Esophagus squamous epithelium (tissue), 5 donors: ENCODE results near the gene RAD52. TPM values are rescaled to one million over a fixed set of nuclear protein-coding genes. Genes with fewer than 3 reads are reported as not detected.

Experiments
- DNase-seq: peaks from one replicate; lab custom pipeline; 2025; lab: John Stamatoyannopoulos, UW
- H3K27ac ChIP-seq, 4 donors: fragments of 200-600 bp; sonication (generic); one replicate each; pipeline ENCODE4 v1.5.1; 2016 to 2019; ENCODE audit warnings: mild to moderate bottlenecking in 1 of 4
- H3K27me3 ChIP-seq, 4 donors: fragments of 200-600 bp; sonication (generic); 1 replicate in 3 of 4; 2 replicates in 1 of 4; pipeline versions ENCODE4 v1.5.1 to v1.6.0; 2017 to 2021; ENCODE audit warnings: antibody characterized with exemption in 1 of 4
- H3K36me3 ChIP-seq, 3 donors: fragments of 200-600 bp; sonication (generic); one replicate each; pipeline ENCODE4 v1.5.1; 2016 to 2019
- H3K4me1 ChIP-seq, 3 donors: fragments of 200-600 bp; sonication (generic); one replicate each; pipeline ENCODE4 v1.5.1; 2017 to 2019
- H3K4me3 ChIP-seq, 4 donors: fragments of 200-600 bp; sonication (generic); 1 replicate in 3 of 4; 2 replicates in 1 of 4; pipeline ENCODE4 v1.5.1; 2016 to 2019; ENCODE audit warnings: mild to moderate bottlenecking in 2 of 4, moderate library complexity in 1 of 4
- H3K9me3 ChIP-seq, 3 donors: fragments of 200-600 bp; sonication (generic); one replicate each; pipeline ENCODE4 v1.5.1; 2016 to 2019
- POLR2A ChIP-seq, 4 donors: fragments of 450-650 bp; IDR thresholded peaks; one replicate each; pipeline ENCODE4 v1.6.1; 2017; ENCODE audit warnings: antibody characterized with exemption in 4 of 4, mild to moderate bottlenecking in 4 of 4, moderate library complexity in 3 of 4
- WGBS, 2 donors: methylation state at CpG; one replicate each; pipeline ENCODE4 v1.1.5; 2018; 5-methylcytosine and 5-hydroxymethylcytosine counted together
- intact Hi-C: fragments of 100-400 bp; cut with DNase I; formaldehyde crosslinking; loops from one replicate; pipeline ENCODE4 v1.15.0; 2022
- total RNA-seq, 4 donors: library from RNA; depleted of rRNA; stranded (reverse); fragments of >200 nt; gene quantifications; one replicate each; pipeline ENCODE4 v1.1.0, GENCODE V29; 2016
- TF ChIP-seq, protein P1 (sequence below), 6 experiments: fragments of 450-650 bp in 4 of 6; fragments of 200-600 bp in 2 of 6; sonication (generic) in 2 of 6; IDR thresholded peaks; one replicate each; pipeline ENCODE4 v1.5.1; 2016 to 2019; ENCODE audit warnings: antibody characterized with exemption in 6 of 6, mild to moderate bottlenecking in 4 of 6, moderate library complexity in 4 of 6
- donor health status: DM: yes; HTN: yes; CAD: no.

RAD52 gene
- total RNA-seq, 4 donors from 2014 or later = 6.2 to 8.0 (median 7.5) TPM

DNA sequence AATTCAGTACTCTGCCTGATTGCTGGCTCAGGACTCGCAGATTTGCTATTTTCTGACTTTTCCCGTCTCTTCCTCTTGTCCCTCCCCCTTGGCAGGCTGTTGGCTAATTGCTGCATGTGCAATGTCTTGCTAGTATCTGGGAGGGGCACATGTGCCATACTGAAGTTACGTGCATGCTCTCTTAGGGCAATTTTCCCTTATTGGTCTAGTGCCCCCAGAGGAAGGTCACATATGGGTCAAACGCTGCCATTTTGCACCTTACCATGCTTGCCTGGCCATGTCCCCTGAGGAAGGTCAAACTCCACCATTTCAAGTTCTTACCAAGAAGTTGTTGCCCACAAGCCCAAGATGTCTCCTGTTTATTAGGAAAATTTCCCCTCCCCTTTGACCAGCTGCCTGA is 27.7 kb upstream of the RAD52 start:
- 89 to 99% methylated on average over 4 of the region's 4 CpGs for WGBS, 2 donors
- TF ChIP-seq, protein P1, sequence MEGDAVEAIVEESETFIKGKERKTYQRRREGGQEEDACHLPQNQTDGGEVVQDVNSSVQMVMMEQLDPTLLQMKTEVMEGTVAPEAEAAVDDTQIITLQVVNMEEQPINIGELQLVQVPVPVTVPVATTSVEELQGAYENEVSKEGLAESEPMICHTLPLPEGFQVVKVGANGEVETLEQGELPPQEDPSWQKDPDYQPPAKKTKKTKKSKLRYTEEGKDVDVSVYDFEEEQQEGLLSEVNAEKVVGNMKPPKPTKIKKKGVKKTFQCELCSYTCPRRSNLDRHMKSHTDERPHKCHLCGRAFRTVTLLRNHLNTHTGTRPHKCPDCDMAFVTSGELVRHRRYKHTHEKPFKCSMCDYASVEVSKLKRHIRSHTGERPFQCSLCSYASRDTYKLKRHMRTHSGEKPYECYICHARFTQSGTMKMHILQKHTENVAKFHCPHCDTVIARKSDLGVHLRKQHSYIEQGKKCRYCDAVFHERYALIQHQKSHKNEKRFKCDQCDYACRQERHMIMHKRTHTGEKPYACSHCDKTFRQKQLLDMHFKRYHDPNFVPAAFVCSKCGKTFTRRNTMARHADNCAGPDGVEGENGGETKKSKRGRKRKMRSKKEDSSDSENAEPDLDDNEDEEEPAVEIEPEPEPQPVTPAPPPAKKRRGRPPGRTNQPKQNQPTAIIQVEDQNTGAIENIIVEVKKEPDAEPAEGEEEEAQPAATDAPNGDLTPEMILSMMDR (IDR thresholded peaks at IDR 0.05) = no peak
- no peak for TF ChIP-seq POLR2A (IDR thresholded peaks at IDR 0.05)
- peaks cover 0 to 5% (median 0%) of the 10 kb centered on the region in 3 donors for H3K36me3 ChIP-seq
- H3K4me1 ChIP-seq = no peaks in the 10 kb centered on the region
- H3K4me3 ChIP-seq = no peak overlapping the region
- H3K9me3 ChIP-seq = no peaks in the 10 kb centered on the region
- intact Hi-C loops = no loop called here
- no peak for DNase-seq
- no peak overlapping the region for H3K27ac ChIP-seq
- H3K27me3 ChIP-seq = no peaks in the 10 kb centered on the region

DNA sequence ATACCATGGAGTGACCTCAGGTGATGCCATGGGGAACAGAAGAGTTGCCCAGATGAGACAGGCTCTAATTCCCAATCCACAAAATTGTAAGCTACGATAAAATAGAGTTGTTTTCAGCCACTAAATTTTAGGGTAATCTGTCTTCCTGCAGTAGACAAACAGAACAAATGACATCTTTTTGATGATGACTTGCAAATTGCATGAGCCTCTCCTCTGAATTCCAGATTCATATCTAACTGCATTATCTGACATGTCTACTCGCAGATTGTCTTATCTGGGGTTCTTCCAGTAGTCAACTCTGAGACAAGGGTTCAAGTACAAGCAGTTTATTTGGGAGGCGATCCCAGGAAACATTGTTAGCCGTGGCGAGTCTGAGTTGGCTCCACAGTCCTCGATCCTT is 27.1 kb upstream of the RAD52 start:
- Histone ChIP-seq H3K36me3 (peaks cover 0 to 5% (median 0%) of the 10 kb centered on the region in 3 donors), H3K4me3 (no peak overlapping the region), H3K4me1 (no peaks in the 10 kb centered on the region), H3K27me3 (no peaks in the 10 kb centered on the region), H3K27ac (no peak overlapping the region), H3K9me3 (no peaks in the 10 kb centered on the region)
- 85 to 88% methylated on average over 6 of the region's 6 CpGs for WGBS, 2 donors
- intact Hi-C loops = no loop called here
- DNase-seq = no peak
- TF ChIP-seq, protein P1 (IDR thresholded peaks at IDR 0.05) = no peak
- no peak for TF ChIP-seq POLR2A (IDR thresholded peaks at IDR 0.05)

DNA sequence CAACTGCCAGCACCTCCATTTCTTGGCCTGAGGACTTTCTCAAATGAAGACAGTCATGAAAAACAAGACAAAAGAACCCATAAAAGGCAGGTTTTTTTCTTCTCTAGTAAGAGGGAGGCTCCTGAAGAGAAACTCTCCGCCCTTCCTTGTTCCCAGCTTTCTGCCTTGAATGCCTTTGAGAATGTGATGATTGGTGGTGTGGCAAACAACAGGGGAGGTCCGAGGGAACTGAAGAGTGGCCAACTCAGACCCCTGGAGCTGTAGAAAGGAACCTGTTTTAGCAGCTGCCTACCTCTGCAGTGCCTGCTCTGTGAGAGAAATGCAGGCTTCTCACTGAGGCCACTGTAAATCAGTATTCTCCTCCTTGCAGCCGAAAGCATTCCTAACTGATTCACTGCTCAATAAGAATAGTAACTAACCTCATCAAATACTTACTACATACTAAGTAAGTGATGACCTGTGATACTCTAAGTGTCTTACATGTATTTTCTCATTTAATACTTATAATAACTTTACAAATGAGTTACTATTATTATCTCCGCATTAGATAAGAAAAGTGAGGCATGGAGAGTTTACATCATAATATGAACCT is 24.9 kb upstream of the RAD52 start:
- Histone ChIP-seq H3K4me3 (no peak overlapping the region), H3K27me3 (no peaks in the 10 kb centered on the region), H3K36me3 (peaks cover 0 to 5% (median 0%) of the 10 kb centered on the region in 3 donors), H3K27ac (no peak overlapping the region), H3K9me3 (no peaks in the 10 kb centered on the region), H3K4me1 (no peaks in the 10 kb centered on the region)
- no peak for DNase-seq
- intact Hi-C loops = no loop called here
- 87 to 96% methylated on average over 4 of the region's 4 CpGs for WGBS, 2 donors
- no peak for TF ChIP-seq POLR2A (IDR thresholded peaks at IDR 0.05)
- TF ChIP-seq, protein P1 (IDR thresholded peaks at IDR 0.05) = no peak

DNA sequence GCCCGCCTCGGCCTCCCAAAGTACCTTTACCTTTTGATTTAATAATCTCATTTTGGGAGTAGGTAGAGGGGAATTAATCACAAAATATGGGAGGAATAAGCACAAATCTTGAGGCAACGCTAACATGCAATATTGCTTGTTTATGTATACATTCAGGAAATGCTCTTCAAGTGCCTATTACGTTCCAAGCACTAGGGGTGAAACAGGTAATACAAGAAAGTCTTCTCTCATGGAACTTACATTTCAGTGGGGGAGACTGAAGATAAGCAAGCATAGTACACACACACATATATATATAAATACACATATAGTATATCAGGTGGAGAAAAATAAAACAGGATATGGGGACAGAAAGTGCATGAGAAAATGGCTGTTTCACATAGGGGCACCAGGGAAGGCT is 22.5 kb upstream of the RAD52 start:
- WGBS, 2 donors = 88 to 95% methylated on average over 2 to 4 of the region's 4 CpGs
- intact Hi-C loops = no loop called here

DNA sequence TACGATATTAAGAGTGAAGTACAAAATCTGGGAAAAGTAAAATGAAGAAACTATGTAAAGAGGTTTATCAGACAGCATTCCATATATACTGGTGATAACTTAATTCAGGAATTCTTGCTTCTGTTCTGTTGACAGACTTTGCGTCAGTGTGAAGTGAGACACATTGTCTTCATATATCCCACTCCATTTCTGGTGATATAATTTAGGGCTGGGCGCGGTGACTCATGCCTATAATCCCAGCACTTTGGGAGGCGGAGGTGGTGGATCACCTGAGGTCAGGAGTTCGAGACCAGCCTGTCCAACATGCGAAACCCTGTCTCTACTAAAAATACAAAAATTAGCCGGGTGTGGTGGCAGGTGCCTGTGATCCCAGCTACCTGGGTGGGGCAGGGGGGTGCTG is 20.3 kb upstream of the RAD52 start:
- TF ChIP-seq, protein P1 (IDR thresholded peaks at IDR 0.05) = no peak
- TF ChIP-seq POLR2A (IDR thresholded peaks at IDR 0.05) = no peak
- H3K27ac ChIP-seq = no peak overlapping the region
- no peaks in the 10 kb centered on the region for H3K36me3 ChIP-seq
- no peaks in the 10 kb centered on the region for H3K27me3 ChIP-seq
- DNase-seq = no peak
- H3K9me3 ChIP-seq = no peaks in the 10 kb centered on the region
- WGBS, 2 donors = 55 to 60% methylated on average over 7 to 8 of the region's 8 CpGs
- intact Hi-C loops = no loop called here
- no peak overlapping the region for H3K4me3 ChIP-seq
- no peaks in the 10 kb centered on the region for H3K4me1 ChIP-seq

More for the DNA sequence above, 22.5 kb upstream of the RAD52 start:
- peaks cover 0 to 5% (median 0%) of the 10 kb centered on the region in 3 donors for H3K36me3 ChIP-seq
- no peaks in the 10 kb centered on the region for H3K9me3 ChIP-seq
- H3K4me3 ChIP-seq = no peak overlapping the region
- H3K27me3 ChIP-seq = no peaks in the 10 kb centered on the region
- no peak for DNase-seq
- H3K4me1 ChIP-seq = no peaks in the 10 kb centered on the region
- no peak for TF ChIP-seq POLR2A (IDR thresholded peaks at IDR 0.05)
- TF ChIP-seq, protein P1 (IDR thresholded peaks at IDR 0.05) = no peak
- H3K27ac ChIP-seq = no peak overlapping the region
